HG02623 (cell line): ENCODE results near the gene FTO.

Experiments
- ATAC-seq: cut with Tn5 transposase; IDR thresholded peaks from one replicate; pipeline ENCODE4 v1.9.1; 2021; ENCODE audit warnings: moderate library complexity; ENCODE audit not compliant: unreplicated experiment

Gene FTO

GRCh38 chr16:53895433-53895832 lies 191.5 kb downstream of the FTO start:
- ATAC-seq: no peak

DNA sequence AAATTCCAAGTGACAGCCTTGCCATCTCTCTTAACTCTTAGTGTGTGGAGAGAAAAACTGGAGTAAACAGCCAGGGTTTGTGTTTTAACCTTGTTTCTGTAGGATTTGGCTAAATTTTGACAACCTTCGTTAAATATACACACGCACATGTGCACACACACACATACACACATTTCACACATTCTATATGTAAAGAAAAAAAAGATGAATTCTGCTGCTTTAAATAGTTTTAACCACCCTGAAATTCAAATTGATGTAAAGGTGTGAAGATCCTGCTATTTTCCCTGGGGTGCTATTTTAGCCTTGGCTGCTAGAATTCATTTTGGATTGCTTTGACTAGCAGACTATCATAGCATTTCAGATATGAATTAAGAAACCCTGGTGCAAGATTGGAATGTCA lies 191.9 kb downstream of the FTO start:
- ATAC-seq: no peak

DNA sequence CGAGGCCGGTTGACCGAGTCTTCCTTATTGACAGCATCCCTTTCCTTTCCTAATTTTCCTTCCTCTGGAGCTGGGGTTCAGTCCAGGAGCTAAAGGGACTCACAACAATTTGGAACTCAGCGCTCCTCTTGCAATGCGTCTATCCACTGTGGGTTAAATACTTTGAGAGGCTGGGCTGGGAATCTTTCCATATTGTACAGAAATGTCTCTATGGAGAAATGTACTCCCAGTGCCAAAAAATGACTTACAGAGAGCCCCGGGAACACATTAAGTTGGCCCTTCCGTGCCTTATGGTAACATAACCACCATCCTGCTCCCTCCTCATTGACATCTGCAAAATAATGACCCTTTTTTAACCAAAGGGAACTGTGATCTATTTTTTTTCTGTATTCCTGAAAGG lies 192.8 kb downstream of the FTO start:
- ATAC-seq: no peak

DNA sequence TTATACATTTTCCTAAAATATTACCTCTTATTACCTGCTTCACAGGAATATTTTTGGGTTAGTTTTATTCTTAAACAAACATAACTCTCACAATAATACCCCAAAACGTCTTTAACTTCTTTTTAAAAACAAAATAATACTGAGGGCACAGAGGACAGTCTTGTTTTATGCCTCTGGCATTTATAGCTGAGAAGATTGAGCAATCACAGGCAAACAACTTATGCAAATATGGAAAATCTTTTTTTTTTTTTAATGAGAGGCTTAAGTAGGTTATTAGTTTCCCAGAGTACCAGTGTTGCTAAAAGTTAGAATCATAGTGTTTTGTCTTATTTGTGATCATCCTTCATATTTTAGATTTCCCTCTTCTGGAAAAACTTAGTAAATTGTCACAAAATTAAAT lies 195.0 kb downstream of the FTO start:
- no peak for ATAC-seq

DNA sequence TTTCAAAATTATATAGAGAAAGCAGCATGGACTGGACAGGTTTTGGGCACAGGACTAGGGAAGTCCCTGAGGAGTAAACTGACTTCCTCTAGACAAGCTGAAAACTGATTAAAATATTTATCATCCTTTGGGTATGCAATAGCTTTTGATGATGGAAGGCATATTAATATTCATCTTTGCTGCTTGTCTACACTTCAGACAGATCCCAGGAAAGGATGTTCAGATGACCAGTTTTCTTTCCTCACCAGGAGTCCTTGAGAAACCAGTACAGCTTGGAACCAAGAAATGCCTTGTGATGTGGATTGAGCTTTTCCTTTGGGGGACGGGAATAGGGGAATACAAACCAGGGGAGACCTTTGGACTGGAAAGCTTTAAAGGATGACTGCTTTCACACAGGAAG lies 195.5 kb downstream of the FTO start:
- no peak for ATAC-seq

DNA sequence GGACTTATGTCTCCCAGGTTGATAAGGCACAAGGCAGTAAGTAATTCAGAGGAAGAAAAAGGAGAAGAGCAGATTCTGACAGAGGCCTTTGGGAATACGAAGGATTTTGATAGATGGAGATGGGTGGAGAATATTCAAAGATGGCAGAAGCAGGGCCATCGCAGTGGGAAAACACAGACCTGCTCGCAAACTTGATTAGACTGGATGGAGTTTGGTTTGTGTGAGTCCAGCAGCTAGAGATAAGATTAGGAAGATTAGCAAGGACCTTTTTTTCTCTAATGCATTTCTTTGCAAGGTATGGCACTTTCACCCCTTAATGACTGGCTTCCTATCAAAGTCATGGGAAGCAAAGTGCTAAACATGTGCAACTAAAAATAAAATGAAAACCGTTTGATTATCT lies 196.7 kb downstream of the FTO start:
- ATAC-seq: no peak

- ATAC-seq: no peak
These were observed 197.5 kb downstream of the FTO start for GRCh38 chr16:53901408-53901807.

- no peak for ATAC-seq
These were observed 200.6 kb downstream of the FTO start for GRCh38 chr16:53904533-53904932.

DNA sequence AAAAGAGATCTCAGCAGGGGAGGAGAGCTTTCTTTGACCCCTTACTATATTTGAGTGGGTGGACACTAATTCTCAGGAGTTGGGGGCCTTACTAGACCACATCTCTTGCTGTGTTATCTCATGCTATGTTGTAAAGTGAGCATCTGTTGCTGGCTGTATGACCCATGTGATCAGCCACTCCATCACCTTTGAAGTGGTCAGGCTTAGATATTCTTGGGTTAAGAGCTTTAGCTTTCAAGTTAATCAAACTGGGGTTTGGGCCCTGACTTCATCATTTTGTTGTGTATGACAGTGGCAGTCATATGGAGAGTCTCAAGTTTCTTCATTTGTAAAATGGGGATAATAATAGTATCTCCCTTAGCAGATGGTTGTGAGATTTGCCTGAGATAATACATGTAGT lies 201.1 kb downstream of the FTO start:
- ATAC-seq: no peak

- no peak for ATAC-seq
These were observed 204.8 kb downstream of the FTO start for GRCh38 chr16:53908731-53909130.

- ATAC-seq: no peak
These were observed 207.0 kb downstream of the FTO start for GRCh38 chr16:53910990-53911389.

- ATAC-seq: no peak
These were observed 207.6 kb downstream of the FTO start for GRCh38 chr16:53911513-53911912.

- no peak for ATAC-seq
These were observed 208.2 kb downstream of the FTO start for GRCh38 chr16:53912155-53912554.

DNA sequence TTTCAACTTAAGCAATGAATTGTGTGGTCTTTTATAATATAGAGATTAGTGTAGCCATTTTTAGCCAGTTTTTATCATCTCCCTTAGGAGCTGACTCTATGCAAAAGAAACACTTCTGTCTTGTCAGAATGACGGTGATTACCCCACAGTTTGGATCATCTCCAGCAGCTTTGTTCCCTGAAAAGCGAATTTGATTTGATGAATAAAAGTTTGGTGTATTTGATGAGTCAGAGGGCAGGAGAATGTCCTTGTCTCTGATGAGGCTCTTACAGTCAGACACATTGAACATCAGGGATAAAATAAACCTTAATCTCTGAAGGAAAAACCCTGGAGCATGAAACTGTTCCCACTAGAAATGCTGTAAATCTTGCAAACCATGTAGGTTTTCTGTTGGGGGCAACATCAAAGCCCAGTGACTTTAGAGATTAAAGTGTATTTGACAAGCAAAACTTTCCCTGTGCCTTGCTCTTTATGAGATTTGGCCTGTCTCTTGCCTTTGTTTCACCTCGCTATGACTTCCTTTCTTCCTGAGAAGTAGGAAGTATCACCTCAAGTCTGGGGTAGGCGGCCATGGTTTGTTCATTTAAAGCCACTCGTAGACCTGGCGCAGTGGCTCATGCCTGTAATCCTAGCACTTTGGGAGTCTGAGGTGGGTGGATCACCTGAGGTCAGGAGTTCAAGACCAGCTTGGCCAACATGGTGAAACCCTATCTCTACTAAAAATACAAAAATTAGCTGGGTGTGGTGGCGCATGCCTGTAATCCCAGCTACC lies 209.3 kb downstream of the FTO start:
- no peak for ATAC-seq

DNA sequence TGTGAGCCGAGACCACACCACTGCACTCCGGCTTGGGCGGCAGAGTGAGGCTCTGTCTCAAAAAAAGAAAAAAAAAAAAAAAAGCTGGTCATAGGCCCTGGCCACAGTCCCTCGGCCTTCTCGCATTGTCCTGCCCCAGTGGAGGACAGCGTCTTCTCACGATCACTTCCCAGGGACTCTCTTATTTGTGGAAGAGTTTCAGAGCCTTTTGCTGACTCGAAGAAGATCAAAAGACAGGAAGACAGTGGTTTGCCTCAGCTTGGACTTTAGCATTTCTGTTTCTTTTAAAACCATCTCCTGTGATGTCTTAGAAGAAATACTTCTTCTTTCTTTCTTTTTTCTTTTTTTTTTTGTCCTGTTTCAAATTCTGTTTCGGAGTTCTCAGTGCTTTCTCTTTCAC lies 210.0 kb downstream of the FTO start:
- no peak for ATAC-seq

DNA sequence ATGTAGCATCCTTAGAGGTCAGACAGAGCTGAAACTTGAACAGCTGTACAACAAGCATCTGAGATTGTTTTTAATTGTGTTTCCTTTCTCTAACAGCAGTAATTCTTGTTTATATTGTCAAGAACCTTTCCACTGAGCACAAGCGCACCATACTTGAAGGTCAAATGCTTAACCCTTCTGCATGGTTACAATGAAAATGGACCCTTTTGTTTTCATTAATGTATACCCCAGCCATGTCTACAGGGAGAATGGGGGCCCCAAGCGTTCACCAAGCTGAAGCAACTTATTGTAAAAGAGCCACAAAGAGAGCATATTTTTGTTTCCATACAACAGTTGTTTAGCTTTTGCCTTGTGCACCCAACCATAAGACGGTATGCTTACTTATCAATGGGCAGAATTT lies 210.8 kb downstream of the FTO start:
- ATAC-seq: no peak

GRCh38 chr16:53915452-53916160 lies 211.7 kb downstream of the FTO start:
- ATAC-seq: no peak

- ATAC-seq: no peak
These were observed 217.0 kb downstream of the FTO start for GRCh38 chr16:53920988-53921387.

- ATAC-seq: no peak
These were observed 218.3 kb downstream of the FTO start for GRCh38 chr16:53922067-53922806.

DNA sequence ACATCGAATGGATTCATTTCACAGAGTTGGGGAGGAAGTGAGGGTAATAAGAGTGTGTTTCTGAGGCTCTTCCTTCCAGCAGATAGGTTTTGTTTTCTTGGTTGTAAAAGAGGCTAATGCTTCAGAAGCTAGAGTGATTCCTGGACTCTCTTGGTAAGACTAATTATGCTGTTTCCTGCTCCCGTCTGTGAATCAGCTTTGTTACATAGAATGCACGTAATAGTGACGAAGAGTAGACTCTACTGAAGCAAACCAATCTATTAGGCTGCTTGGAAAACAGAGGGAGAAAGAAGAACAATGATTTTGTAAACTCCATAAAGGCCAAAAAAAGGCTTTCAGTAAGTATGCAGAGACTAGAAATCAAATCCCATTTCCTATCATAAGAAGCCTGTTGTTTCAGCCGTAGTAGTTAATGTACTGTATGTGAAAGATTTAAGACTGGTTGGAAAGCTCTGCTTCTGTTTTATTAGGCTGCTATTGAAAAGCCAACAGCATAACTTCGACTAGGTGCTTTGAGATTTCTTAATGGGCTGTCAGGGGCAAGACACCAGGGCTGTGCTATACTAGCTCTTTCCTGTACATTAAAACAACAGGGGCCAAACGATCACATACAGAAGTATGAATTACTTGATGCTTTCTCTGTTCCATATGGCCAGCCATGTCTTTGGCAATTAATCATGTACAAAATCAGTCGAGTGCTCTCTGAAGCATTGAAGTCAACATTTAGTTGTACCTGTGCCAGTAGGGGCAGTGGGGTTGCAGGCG lies 219.0 kb downstream of the FTO start:
- no peak for ATAC-seq
